HPDE6-E6E7 (cell line): Measurements from ENCODE around the gene MTRR.

Experiments used
- DNase-seq: peaks from one replicate; pipeline ENCODE4 v3.0.0; 2011; ENCODE audit warnings: missing footprints; ENCODE audit errors: extremely low spot score

Gene MTRR

GRCh38 chr5:7868773-7869473 is at the start of gene MTRR, which contains the start of gene FASTKD3:
MTRR (plus strand) TSS chr5:7869148; CDS start chr5:7870795, 1,647 bp downstream.
FASTKD3 (minus strand) TSS chr5:7869031; CDS start chr5:7868083, 948 bp downstream.
- peak; percentile 80 for DNase-seq

GRCh38 chr5:7822449-7822848 is 46.5 kb upstream of the MTRR start:
- DNase-seq, result no peak

GRCh38 chr5:7823594-7823993 is 45.4 kb upstream of the MTRR start:
- DNase-seq, result no peak

GRCh38 chr5:7824995-7825394 is 44.0 kb upstream of the MTRR start:
- DNase-seq, result no peak

GRCh38 chr5:7825630-7826029 is 43.3 kb upstream of the MTRR start:
- DNase-seq, result no peak

GRCh38 chr5:7827610-7828009 is 41.3 kb upstream of the MTRR start:
- no peak for DNase-seq

- no peak for DNase-seq
These were observed 40.7 kb upstream of the MTRR start for GRCh38 chr5:7828269-7828668.

GRCh38 chr5:7834982-7835381 is 34.0 kb upstream of the MTRR start:
- DNase-seq, result no peak

- DNase-seq, result no peak
These were observed 31.5 kb upstream of the MTRR start for GRCh38 chr5:7837403-7837802.

- DNase-seq, result no peak
These were observed 26.4 kb upstream of the MTRR start for GRCh38 chr5:7842531-7842930.

GRCh38 chr5:7844901-7845300 is 24.0 kb upstream of the MTRR start:
- no peak for DNase-seq

GRCh38 chr5:7845557-7845956 is 23.4 kb upstream of the MTRR start:
- no peak for DNase-seq

- DNase-seq, result no peak
These were observed 22.6 kb upstream of the MTRR start for GRCh38 chr5:7846327-7846726.

- DNase-seq, result no peak
These were observed 20.7 kb upstream of the MTRR start for GRCh38 chr5:7848296-7848695.

GRCh38 chr5:7849681-7850394 is 19.1 kb upstream of the MTRR start:
- DNase-seq, result no peak

GRCh38 chr5:7850395-7851239 is 18.3 kb upstream of the MTRR start, which contains the start of gene CFAP90:
CFAP90 (minus strand) TSS chr5:7851133; CDS start chr5:7851021, 112 bp downstream.
- no peak for DNase-seq

- DNase-seq, result no peak
These were observed 17.7 kb upstream of the MTRR start for GRCh38 chr5:7851240-7851592.

- no peak for DNase-seq
These were observed 17.2 kb upstream of the MTRR start for GRCh38 chr5:7851617-7852289.

- no peak for DNase-seq
These were observed 16.4 kb upstream of the MTRR start for GRCh38 chr5:7852542-7852941.

GRCh38 chr5:7852988-7853387 is 16.0 kb upstream of the MTRR start:
- DNase-seq, result no peak

- no peak for DNase-seq
These were observed 13.3 kb upstream of the MTRR start for GRCh38 chr5:7855611-7856010.

GRCh38 chr5:7856855-7857254 is 12.1 kb upstream of the MTRR start:
- no peak for DNase-seq
